HepG2 (cell line): Measurements from ENCODE around the gene MRGPRF. TPM values are rescaled to one million over a fixed set of nuclear protein-coding genes. Genes with fewer than 3 reads are reported as not detected.

Experiments used
- ATAC-seq: fragments of 200-7000 bp; cut with Tn5 transposase; 3 replicates; pipeline ENCODE4 v1.9.1; 2020; ENCODE audit warnings: mild to moderate bottlenecking, moderate library complexity
- BruUV-seq: library from RNA; stranded (reverse); fragments of 400-500 nt; replicated peaks from 2 replicates; lab custom pipeline; 2021; lab: Mats Ljungman, UMichigan
- CTCF ChIA-PET: fragments of 300-600 bp; formaldehyde crosslinking; extraction: SDS; loops from one replicate; lab custom pipeline; 2021; ENCODE audit warnings: low total read pairs, inconsistent platforms, low intra/inter-chr PET ratio; lab: Yijun Ruan, JAX
- POLR2A ChIA-PET: fragments of 350-600 bp; sonication (Branson Sonifier 250); formaldehyde crosslinking; loops from one replicate; lab custom pipeline; 2020; ENCODE audit warnings: antibody characterized with exemption, inconsistent platforms; lab: Yijun Ruan, JAX
- DNase-seq: peaks from one replicate; pipeline ENCODE4 v3.0.0-alpha.2; 2015; ENCODE audit warnings: low spot score
- FAIRE-seq: peaks from 3 replicates; lab custom pipeline; 2011; peaks lifted over from hg19 to GRCh38; lab: Jason Lieb, UNC
- H2AFZ ChIP-seq: one replicate; pipeline ENCODE4 v1.6.1; 2011; ENCODE audit warnings: low read length, inconsistent platforms
- H3K27ac ChIP-seq: fragments of 300-600 bp; 3 replicates; pipeline ENCODE4 v1.8.0; 2011; ENCODE audit warnings: mixed run types, mild to moderate bottlenecking, mixed read lengths, low read length, inconsistent platforms; ENCODE audit not compliant: insufficient read depth; ENCODE audit errors: extremely low read length
- H3K27me3 ChIP-seq, 2 experiments: fragments of 200-600 bp in 1 of 2; 2 replicates in 1 of 2; 3 replicates in 1 of 2; pipeline versions ENCODE4 v1.6.0 to v1.8.0; 2011; ENCODE audit warnings: low read length in 2 of 2, mild to moderate bottlenecking in 2 of 2, moderate library complexity in 2 of 2, inconsistent platforms in 1 of 2; ENCODE audit not compliant: insufficient read depth in 2 of 2, control insufficient read depth in 1 of 2
- H3K36me3 ChIP-seq, 2 experiments: fragments of 200-600 bp in 1 of 2; replicated peaks in 1 of 2; 2 replicates in 1 of 2; 3 replicates in 1 of 2; pipeline versions ENCODE4 v1.5.1 to v1.8.0; 2011; ENCODE audit warnings: low read length in 2 of 2, inconsistent platforms in 1 of 2; ENCODE audit not compliant: insufficient read depth in 2 of 2, control insufficient read depth in 1 of 2
- H3K4me1 ChIP-seq: 2 replicates; pipeline ENCODE4 v1.5.1; 2012; ENCODE audit warnings: low read length, inconsistent platforms; ENCODE audit not compliant: insufficient read depth
- H3K4me2 ChIP-seq: 2 replicates; pipeline ENCODE4 v1.6.0; 2011; ENCODE audit warnings: low read depth, low read length, inconsistent platforms
- H3K4me3 ChIP-seq, 3 experiments: fragments of 200-600 bp in 1 of 3; sonication (generic), shearing (Covaris generic) in 1 of 3; replicated peaks in 1 of 3; 2 replicates each; pipeline ENCODE4 v1.5.1; 2011 to 2016; ENCODE audit warnings: low read length in 3 of 3, inconsistent platforms in 2 of 3, low read depth in 2 of 3, mild to moderate bottlenecking in 2 of 3, control low read depth in 1 of 3, mixed read lengths in 1 of 3; ENCODE audit not compliant: insufficient read depth in 1 of 3
- H3K79me2 ChIP-seq: one replicate; pipeline ENCODE4 v1.6.1; 2011; ENCODE audit warnings: low read length, inconsistent platforms; ENCODE audit not compliant: insufficient read depth
- H3K9ac ChIP-seq: 2 replicates; pipeline ENCODE4 v1.6.0; 2011; ENCODE audit warnings: mild to moderate bottlenecking, low read depth, low read length, inconsistent platforms; ENCODE audit not compliant: insufficient read depth
- H3K9me3 ChIP-seq: 2 replicates; pipeline ENCODE4 v1.5.1; 2012; ENCODE audit warnings: mild to moderate bottlenecking, low read length
- H4K20me1 ChIP-seq: 2 replicates; pipeline ENCODE4 v1.6.0; 2011; ENCODE audit warnings: inconsistent platforms, mild to moderate bottlenecking, low read length, moderate library complexity; ENCODE audit not compliant: insufficient read depth
- ARNT ChIP-seq: fragments of 450-650 bp; IDR thresholded peaks from 2 replicates; pipeline ENCODE4 v1.6.1; 2017
- ASH2L ChIP-seq: fragments of 300-600, 200-600 bp; sonication (generic); IDR thresholded peaks from 2 replicates; pipeline ENCODE4 v1.7.0; 2017; ENCODE audit warnings: low read depth, mild to moderate bottlenecking, moderate library complexity, mixed read lengths, low read length; ENCODE audit not compliant: insufficient read length
- CBFB ChIP-seq: sonication (generic); formaldehyde crosslinking; IDR thresholded peaks from 2 replicates; pipeline ENCODE4 v1.4.0; 2020; ENCODE audit warnings: missing genetic modification reagents
- MAF1 ChIP-seq: sonication (generic); formaldehyde crosslinking; IDR thresholded peaks from 2 replicates; pipeline ENCODE4 v1.5.0; 2020; ENCODE audit warnings: missing genetic modification reagents, borderline replicate concordance
- NRL ChIP-seq: sonication (generic); formaldehyde crosslinking; IDR thresholded peaks from 2 replicates; pipeline ENCODE4 v1.5.0; 2020; ENCODE audit warnings: missing genetic modification reagents, mild to moderate bottlenecking, moderate library complexity, borderline replicate concordance
- RAD21 ChIP-seq: fragments of 450-650 bp; formaldehyde crosslinking; IDR thresholded peaks from 2 replicates; pipeline ENCODE4 v1.5.0; 2020; ENCODE audit warnings: mild to moderate bottlenecking
- RORA ChIP-seq: sonication (generic); formaldehyde crosslinking; IDR thresholded peaks from 2 replicates; pipeline ENCODE4 v1.5.0; 2020; ENCODE audit warnings: mild to moderate bottlenecking, missing genetic modification reagents, moderate library complexity
- TBP ChIP-seq: sonication (generic); formaldehyde crosslinking; IDR thresholded peaks from 2 replicates; pipeline ENCODE4 v1.5.0; 2020; ENCODE audit warnings: missing genetic modification reagents
- TEAD3 ChIP-seq: optimal IDR thresholded peaks from 2 replicates; pipeline ENCODE3; 2016; ENCODE audit warnings: borderline replicate concordance
- TRIM22 ChIP-seq: fragments of 450-650 bp; IDR thresholded peaks from 2 replicates; pipeline ENCODE4 v1.6.1; 2017
- ZNF253 ChIP-seq: sonication (generic); formaldehyde crosslinking; IDR thresholded peaks from 2 replicates; pipeline ENCODE4 v1.8.0; 2022; ENCODE audit warnings: mild to moderate bottlenecking, missing genetic modification reagents, borderline replicate concordance
- ZNF792 ChIP-seq: IDR thresholded peaks from 2 replicates; pipeline ENCODE4 v1.6.1; 2016
- ZSCAN21 ChIP-seq: sonication (generic); formaldehyde crosslinking; IDR thresholded peaks from 2 replicates; pipeline ENCODE4 v1.8.0; 2022; ENCODE audit warnings: mild to moderate bottlenecking, missing genetic modification reagents, moderate library complexity, borderline replicate concordance
- WGBS: methylation state at CpG from one replicate; pipeline ENCODE4 v1.1.6; 2017; ENCODE audit warnings: low lambda C conversion rate; 5-methylcytosine and 5-hydroxymethylcytosine counted together
- in situ Hi-C: cut with HindIII; loops from 2 replicates; pipeline ENCODE4 v1.10.0; 2017; ENCODE audit warnings: low pct_unique_long_range_greater_than_20kb; ENCODE audit not compliant: extremely low pct_ligation_motif_present
- intact Hi-C: fragments of 100-400 bp; cut with micrococcal nuclease; formaldehyde crosslinking; loops from one replicate; pipeline ENCODE4 v1.10.0; 2022; ENCODE audit not compliant: unreplicated experiment
- polyA plus RNA-seq, 8 experiments: library from polyadenylated mRNA; depleted of rRNA in 3 of 8; stranded (reverse) in 7 of 8; unstranded in 1 of 8; fragments of >200 nt; fragmentation: Illumina TruSeq in 4 of 8; extraction: Trizol in 4 of 8; gene quantifications; 2 replicates each; pipeline versions ENCODE4 v1.2.1 to v1.2.3, GENCODE V29; 2011 to 2016; ENCODE audit warnings: low read depth in 4 of 8, missing spikeins in 1 of 8, mixed read lengths in 1 of 8; ENCODE audit not compliant: insufficient read depth in 1 of 8
- total RNA-seq, 5 experiments: library from RNA; depleted of rRNA; stranded (reverse); fragments of >200 nt; fragmentation: Illumina TruSeq; extraction: Trizol; gene quantifications; 2 replicates each; pipeline ENCODE4 v1.2.3, GENCODE V29; 2016; ENCODE audit warnings: low read depth in 1 of 5
- TF ChIP-seq, protein P1 (sequence below): sonication (generic); formaldehyde crosslinking; IDR thresholded peaks from 2 replicates; pipeline ENCODE4 v1.4.0; 2020; ENCODE audit warnings: mild to moderate bottlenecking, missing genetic modification reagents
- TF ChIP-seq, protein P2 (sequence below): sonication (generic); formaldehyde crosslinking; IDR thresholded peaks from 2 replicates; pipeline ENCODE4 v1.8.1; 2023; ENCODE audit warnings: mild to moderate bottlenecking, missing genetic modification reagents, borderline replicate concordance
- TF ChIP-seq, protein P3 (sequence below): sonication (generic); formaldehyde crosslinking; IDR thresholded peaks from 2 replicates; pipeline ENCODE4 v1.5.0; 2020; ENCODE audit warnings: mild to moderate bottlenecking, missing genetic modification reagents

MRGPRF gene
- total and polyA plus RNA-seq, 2 of the 13 experiments (the other 11 are each of a cell fraction or from before 2014, with no cell fraction given): not detected

- intact Hi-C loops: no loop called here
- BruUV-seq: no TSS peak
- CTCF ChIA-PET: no interaction called here
These were observed 9.1 kb downstream of the MRGPRF start for GRCh38 chr11:69003866-69004367.

GRCh38 chr11:69003301-69003865, 9.7 kb downstream of the MRGPRF start:
- Histone ChIP-seq H4K20me1 (no peaks in the 10 kb centered on the region), H2AFZ (no peak overlapping the region), H3K27ac (no peak overlapping the region), H3K27me3 (peaks cover 4 to 52% of the 10 kb centered on the region in 2 experiments; a peak in 4 of 5 replicates), H3K4me2 (no peak overlapping the region), H3K9me3 (no peaks in the 10 kb centered on the region), H3K4me1 (peaks cover 26% of the 10 kb centered on the region), H3K4me3 (no peak overlapping the region), H3K79me2 (no peaks in the 10 kb centered on the region), H3K36me3 (no peaks in the 10 kb centered on the region), H3K9ac (no peak overlapping the region)
- intact Hi-C loops: no loop called here
- WGBS: 23% methylated on average over 2 of the region's 9 CpGs
- BruUV-seq: no TSS peak
- CTCF ChIA-PET: no interaction called here
- ATAC-seq: no peak
- FAIRE-seq: no peak
- POLR2A ChIA-PET: no interaction called here
- in situ Hi-C loops: no loop called here
- no peak for DNase-seq
- TF ChIP-seq, protein P1, sequence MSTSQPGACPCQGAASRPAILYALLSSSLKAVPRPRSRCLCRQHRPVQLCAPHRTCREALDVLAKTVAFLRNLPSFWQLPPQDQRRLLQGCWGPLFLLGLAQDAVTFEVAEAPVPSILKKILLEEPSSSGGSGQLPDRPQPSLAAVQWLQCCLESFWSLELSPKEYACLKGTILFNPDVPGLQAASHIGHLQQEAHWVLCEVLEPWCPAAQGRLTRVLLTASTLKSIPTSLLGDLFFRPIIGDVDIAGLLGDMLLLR (CRISPR knock-in tag): no peak
- TF ChIP-seq ZNF792 (CRISPR knock-in tag) (no peak), TEAD3 (CRISPR knock-in tag) (no peak), MAF1 (CRISPR knock-in tag) (no peak), ZSCAN21 (no peak), ASH2L (no peak), RAD21 (CRISPR knock-in tag) (no peak), ARNT (no peak), TRIM22 (no peak), NRL (CRISPR knock-in tag) (no peak), CBFB (CRISPR knock-in tag) (no peak)
- TF ChIP-seq, protein P2, sequence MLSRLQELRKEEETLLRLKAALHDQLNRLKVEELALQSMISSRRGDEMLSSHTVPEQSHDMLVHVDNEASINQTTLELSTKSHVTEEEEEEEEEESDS (CRISPR knock-in tag): no peak

More at GRCh38 chr11:69003866-69004367, 9.1 kb downstream of the MRGPRF start:
- Histone ChIP-seq H3K36me3 (no peaks in the 10 kb centered on the region), H4K20me1 (no peaks in the 10 kb centered on the region), H2AFZ (no peak overlapping the region), H3K9ac (no peak overlapping the region), H3K79me2 (no peaks in the 10 kb centered on the region), H3K4me1 (peaks cover 31% of the 10 kb centered on the region), H3K27me3 (peaks cover 4 to 48% of the 10 kb centered on the region in 2 experiments; a peak in 4 of 5 replicates), H3K4me3 (no peak overlapping the region), H3K9me3 (no peaks in the 10 kb centered on the region), H3K4me2 (no peak overlapping the region), H3K27ac (no peak overlapping the region)
- in situ Hi-C loops: no loop called here
- WGBS: 34% methylated on average over 6 of the region's 20 CpGs
- DNase-seq (no peak), ATAC-seq (no peak), FAIRE-seq (no peak)
- no peak for TF ChIP-seq TBP
- no peak for TF ChIP-seq ZNF253 (CRISPR knock-in tag)
- TF ChIP-seq, protein P3, sequence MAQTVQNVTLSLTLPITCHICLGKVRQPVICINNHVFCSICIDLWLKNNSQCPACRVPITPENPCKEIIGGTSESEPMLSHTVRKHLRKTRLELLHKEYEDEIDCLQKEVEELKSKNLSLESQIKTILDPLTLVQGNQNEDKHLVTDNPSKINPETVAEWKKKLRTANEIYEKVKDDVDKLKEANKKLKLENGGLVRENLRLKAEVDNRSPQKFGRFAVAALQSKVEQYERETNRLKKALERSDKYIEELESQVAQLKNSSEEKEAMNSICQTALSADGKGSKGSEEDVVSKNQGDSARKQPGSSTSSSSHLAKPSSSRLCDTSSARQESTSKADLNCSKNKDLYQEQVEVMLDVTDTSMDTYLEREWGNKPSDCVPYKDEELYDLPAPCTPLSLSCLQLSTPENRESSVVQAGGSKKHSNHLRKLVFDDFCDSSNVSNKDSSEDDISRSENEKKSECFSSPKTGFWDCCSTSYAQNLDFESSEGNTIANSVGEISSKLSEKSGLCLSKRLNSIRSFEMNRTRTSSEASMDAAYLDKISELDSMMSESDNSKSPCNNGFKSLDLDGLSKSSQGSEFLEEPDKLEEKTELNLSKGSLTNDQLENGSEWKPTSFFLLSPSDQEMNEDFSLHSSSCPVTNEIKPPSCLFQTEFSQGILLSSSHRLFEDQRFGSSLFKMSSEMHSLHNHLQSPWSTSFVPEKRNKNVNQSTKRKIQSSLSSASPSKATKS (CRISPR knock-in tag): no peak
- TF ChIP-seq RORA: no peak
- POLR2A ChIA-PET: no interaction called here
